Measurements from ENCODE around the gene CASS4. TPM values are rescaled to one million over a fixed set of nuclear protein-coding genes. Genes with fewer than 3 reads are reported as not detected.

CASS4 gene
- total RNA-seq, 1 experiment from 2014 or later = 0.64 TPM

DNA sequence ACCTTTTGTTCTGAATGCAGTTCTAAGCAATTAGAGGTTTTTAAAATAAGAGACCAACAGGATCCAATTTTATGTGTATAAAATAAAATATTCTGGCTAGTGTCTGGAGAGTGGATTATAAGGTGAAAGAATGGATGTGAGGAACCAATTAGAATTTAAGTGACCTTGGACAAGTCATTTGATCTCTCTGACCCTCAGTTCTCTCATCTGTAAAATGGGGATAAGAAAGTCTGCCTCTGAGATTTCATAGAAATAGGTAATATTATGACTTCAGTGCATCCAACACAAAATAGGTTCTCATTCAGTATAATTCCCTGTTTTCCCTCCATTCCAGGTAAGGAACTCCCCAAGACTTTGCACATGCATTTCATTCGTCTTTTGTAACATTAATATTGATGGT, 18.9 kb downstream of the CASS4 start:
- TF ChIP-seq, protein P1, sequence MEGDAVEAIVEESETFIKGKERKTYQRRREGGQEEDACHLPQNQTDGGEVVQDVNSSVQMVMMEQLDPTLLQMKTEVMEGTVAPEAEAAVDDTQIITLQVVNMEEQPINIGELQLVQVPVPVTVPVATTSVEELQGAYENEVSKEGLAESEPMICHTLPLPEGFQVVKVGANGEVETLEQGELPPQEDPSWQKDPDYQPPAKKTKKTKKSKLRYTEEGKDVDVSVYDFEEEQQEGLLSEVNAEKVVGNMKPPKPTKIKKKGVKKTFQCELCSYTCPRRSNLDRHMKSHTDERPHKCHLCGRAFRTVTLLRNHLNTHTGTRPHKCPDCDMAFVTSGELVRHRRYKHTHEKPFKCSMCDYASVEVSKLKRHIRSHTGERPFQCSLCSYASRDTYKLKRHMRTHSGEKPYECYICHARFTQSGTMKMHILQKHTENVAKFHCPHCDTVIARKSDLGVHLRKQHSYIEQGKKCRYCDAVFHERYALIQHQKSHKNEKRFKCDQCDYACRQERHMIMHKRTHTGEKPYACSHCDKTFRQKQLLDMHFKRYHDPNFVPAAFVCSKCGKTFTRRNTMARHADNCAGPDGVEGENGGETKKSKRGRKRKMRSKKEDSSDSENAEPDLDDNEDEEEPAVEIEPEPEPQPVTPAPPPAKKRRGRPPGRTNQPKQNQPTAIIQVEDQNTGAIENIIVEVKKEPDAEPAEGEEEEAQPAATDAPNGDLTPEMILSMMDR (IDR thresholded peaks at IDR 0.05; ENCODE audit: insufficient read depth in 1 of 2, low read depth in 1 of 2, low read length in 1 of 2, severe bottlenecking in 1 of 2, unreplicated experiment in 1 of 2) = no peak
- Mint-ChIP-seq H3K4me3 (ENCODE audit: unreplicated experiment) (no peak overlapping the region), H3K27ac (ENCODE audit: unreplicated experiment) (no peak overlapping the region), H3K9me3 (ENCODE audit: unreplicated experiment) (no peaks in the 10 kb centered on the region), H3K4me1 (ENCODE audit: low read depth, unreplicated experiment) (peaks cover 19% of the 10 kb centered on the region), H3K36me3 (ENCODE audit: insufficient read depth, unreplicated experiment) (no peaks in the 10 kb centered on the region), H3K27me3 (ENCODE audit: insufficient read depth, unreplicated experiment) (no peaks in the 10 kb centered on the region)
- Histone ChIP-seq H3K4me1 (peaks cover 11% of the 10 kb centered on the region), H3K36me3 (ENCODE audit: control insufficient read depth, insufficient read depth, low read length) (no peaks in the 10 kb centered on the region), H3K27me3 (replicated peaks; ENCODE audit: control insufficient read depth, insufficient read depth, low read length) (no peaks in the 10 kb centered on the region), H3K4me3 (ENCODE audit: low read depth, low read length) (no peak overlapping the region), H3K9me3 (no peaks in the 10 kb centered on the region; the same call in 1 of the 2 replicates)
- ChIA-PET CTCF (no interaction called here), POLR2A (no interaction called here)
- intact Hi-C loops (cut with micrococcal nuclease; ENCODE audit: unreplicated experiment) = no loop called here
- no peak for DNase-seq
- no TSS peak for BruUV-seq (replicated peaks)

DNA sequence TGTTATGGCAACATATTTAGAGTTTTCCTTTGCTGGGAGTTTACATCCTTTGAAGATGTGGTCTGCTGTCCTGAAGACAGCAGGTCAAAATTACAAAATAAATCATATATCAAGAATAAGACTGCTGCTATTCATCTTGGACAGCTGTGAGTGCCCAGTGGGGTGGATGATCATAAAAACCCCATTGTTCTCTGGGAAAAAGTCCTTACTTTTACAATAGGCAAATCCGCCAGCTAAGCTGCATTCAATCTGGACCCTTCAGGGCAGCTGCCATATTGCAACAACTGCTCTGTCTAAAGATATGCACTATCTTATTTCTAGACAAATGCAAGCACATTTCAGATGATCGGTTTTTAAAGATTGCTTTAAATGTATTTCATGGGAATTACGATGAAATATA, 19.4 kb downstream of the CASS4 start:
- Histone ChIP-seq H3K9me3 (no peaks in the 10 kb centered on the region; the same call in 1 of the 2 replicates), H3K4me1 (peaks cover 11% of the 10 kb centered on the region), H3K4me3 (ENCODE audit: low read depth, low read length) (no peak overlapping the region), H3K36me3 (ENCODE audit: control insufficient read depth, insufficient read depth, low read length) (no peaks in the 10 kb centered on the region), H3K27me3 (replicated peaks; ENCODE audit: control insufficient read depth, insufficient read depth, low read length) (no peaks in the 10 kb centered on the region)
- POLR2A ChIA-PET = no interaction called here
- no peak for DNase-seq
- TF ChIP-seq, protein P1 (IDR thresholded peaks at IDR 0.05; ENCODE audit: insufficient read depth in 1 of 2, low read depth in 1 of 2, low read length in 1 of 2, severe bottlenecking in 1 of 2, unreplicated experiment in 1 of 2) = no peak
- no TSS peak for BruUV-seq (replicated peaks)
- intact Hi-C loops (cut with micrococcal nuclease; ENCODE audit: unreplicated experiment) = no loop called here
- H3K4me1 Mint-ChIP-seq (ENCODE audit: low read depth, unreplicated experiment) = peaks cover 19% of the 10 kb centered on the region
- H3K4me3 Mint-ChIP-seq (ENCODE audit: unreplicated experiment) = no peak overlapping the region
- H3K36me3 Mint-ChIP-seq (ENCODE audit: insufficient read depth, unreplicated experiment) = no peaks in the 10 kb centered on the region
- no peaks in the 10 kb centered on the region for H3K27me3 Mint-ChIP-seq (ENCODE audit: insufficient read depth, unreplicated experiment)
- CTCF ChIA-PET = no interaction called here
- H3K27ac Mint-ChIP-seq (ENCODE audit: unreplicated experiment) = no peak overlapping the region
- no peaks in the 10 kb centered on the region for H3K9me3 Mint-ChIP-seq (ENCODE audit: unreplicated experiment)

DNA sequence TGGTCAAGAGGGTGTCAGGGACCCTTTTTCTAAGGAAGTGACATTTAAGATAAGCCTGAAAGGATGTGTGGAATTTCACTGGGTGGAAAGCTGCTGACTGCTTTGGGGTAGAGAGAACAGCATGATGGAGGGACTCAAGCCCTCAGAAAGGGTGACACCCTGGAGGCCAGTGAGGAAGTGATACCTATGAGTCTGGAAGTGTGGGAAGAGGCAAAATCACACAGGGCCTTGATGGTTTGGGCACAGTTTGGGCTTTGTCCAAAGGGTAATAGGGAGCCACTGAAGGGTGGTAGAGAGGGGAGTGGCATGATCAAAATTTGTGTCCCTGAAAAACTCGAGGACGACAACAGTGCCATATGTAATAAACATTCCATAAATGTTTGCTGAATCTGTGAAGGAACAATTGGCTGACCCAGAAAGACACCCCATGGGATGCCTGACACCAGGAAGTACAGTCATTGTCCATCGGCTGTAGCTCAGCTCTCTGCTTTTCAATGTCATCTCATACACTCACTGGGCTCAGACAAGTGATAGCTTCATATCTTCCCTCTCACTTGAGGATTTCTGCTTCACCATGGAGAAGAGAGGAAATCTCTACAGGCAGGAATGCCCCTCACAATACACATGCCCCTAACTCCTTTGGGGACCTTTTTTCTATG, 21.3 kb downstream of the CASS4 start:
- Mint-ChIP-seq H3K36me3 (ENCODE audit: insufficient read depth, unreplicated experiment) (no peaks in the 10 kb centered on the region), H3K9me3 (ENCODE audit: unreplicated experiment) (no peaks in the 10 kb centered on the region), H3K4me3 (ENCODE audit: unreplicated experiment) (no peak overlapping the region), H3K4me1 (ENCODE audit: low read depth, unreplicated experiment) (peaks cover 19% of the 10 kb centered on the region), H3K27ac (ENCODE audit: unreplicated experiment) (no peak overlapping the region), H3K27me3 (ENCODE audit: insufficient read depth, unreplicated experiment) (no peaks in the 10 kb centered on the region)
- TF ChIP-seq, protein P1 (IDR thresholded peaks at IDR 0.05; ENCODE audit: insufficient read depth in 1 of 2, low read depth in 1 of 2, low read length in 1 of 2, severe bottlenecking in 1 of 2, unreplicated experiment in 1 of 2) = no peak
- Histone ChIP-seq H3K4me3 (ENCODE audit: low read depth, low read length) (no peak overlapping the region), H3K36me3 (ENCODE audit: control insufficient read depth, insufficient read depth, low read length) (no peaks in the 10 kb centered on the region), H3K9me3 (no peaks in the 10 kb centered on the region; the same call in 1 of the 2 replicates), H3K27me3 (replicated peaks; ENCODE audit: control insufficient read depth, insufficient read depth, low read length) (no peaks in the 10 kb centered on the region), H3K4me1 (peaks cover 11% of the 10 kb centered on the region)
- ChIA-PET CTCF (no interaction called here), POLR2A (no interaction called here)
- intact Hi-C loops (cut with micrococcal nuclease; ENCODE audit: unreplicated experiment) = no loop called here
- BruUV-seq (replicated peaks) = no TSS peak
- no peak for DNase-seq
